Measurements from ENCODE around the gene NDUFA8.

The NDUFA8 gene

GRCh38 chr9:122138560-122139268 lies 20.9 kb downstream of the NDUFA8 start:
- DNase-seq (ENCODE audit: low read depth in 1 of 2, low spot score in 1 of 2), result no peak

GRCh38 chr9:122135529-122135859 lies 24.1 kb downstream of the NDUFA8 start:
- DNase-seq (ENCODE audit: low read depth in 1 of 2, low spot score in 1 of 2), result no peak

- no peak for DNase-seq (ENCODE audit: low read depth in 1 of 2, low spot score in 1 of 2)
Measured at GRCh38 chr9:122134822-122135528, 24.6 kb downstream of the NDUFA8 start.

- no peak for DNase-seq (ENCODE audit: low read depth in 1 of 2, low spot score in 1 of 2)
Measured at GRCh38 chr9:122133984-122134535, 25.5 kb downstream of the NDUFA8 start.

GRCh38 chr9:122133263-122133983 lies 26.2 kb downstream of the NDUFA8 start:
- no peak for DNase-seq (ENCODE audit: low read depth in 1 of 2, low spot score in 1 of 2)

GRCh38 chr9:122132539-122132938 lies 27.0 kb downstream of the NDUFA8 start:
- no peak for DNase-seq (ENCODE audit: low read depth in 1 of 2, low spot score in 1 of 2)

GRCh38 chr9:122131401-122132001 lies 28.1 kb downstream of the NDUFA8 start:
- DNase-seq (ENCODE audit: low read depth in 1 of 2, low spot score in 1 of 2), result no peak

- no peak for DNase-seq (ENCODE audit: low read depth in 1 of 2, low spot score in 1 of 2)
Measured at GRCh38 chr9:122130837-122131236, 28.7 kb downstream of the NDUFA8 start.

GRCh38 chr9:122129969-122130368 lies 29.6 kb downstream of the NDUFA8 start:
- no peak for DNase-seq (ENCODE audit: low read depth in 1 of 2, low spot score in 1 of 2)

GRCh38 chr9:122128969-122129343 lies 30.6 kb downstream of the NDUFA8 start:
- no peak for DNase-seq (ENCODE audit: low read depth in 1 of 2, low spot score in 1 of 2)

GRCh38 chr9:122128007-122128968 lies 31.3 kb downstream of the NDUFA8 start:
- DNase-seq (ENCODE audit: low read depth in 1 of 2, low spot score in 1 of 2), result no peak

- DNase-seq (ENCODE audit: low read depth in 1 of 2, low spot score in 1 of 2), result no peak
Measured at GRCh38 chr9:122127396-122127798, 32.2 kb downstream of the NDUFA8 start.

- DNase-seq (ENCODE audit: low read depth in 1 of 2, low spot score in 1 of 2), result no peak
Measured at GRCh38 chr9:122126331-122127261, 33.0 kb downstream of the NDUFA8 start.

- DNase-seq (ENCODE audit: low read depth in 1 of 2, low spot score in 1 of 2), result no peak
Measured at GRCh38 chr9:122125509-122126330, 33.9 kb downstream of the NDUFA8 start.

- peak; percentile 62 to 70 for DNase-seq (ENCODE audit: low read depth in 1 of 2, low spot score in 1 of 2)
Measured at GRCh38 chr9:122125158-122125508, 34.4 kb downstream of the NDUFA8 start.

- no peak for DNase-seq (ENCODE audit: low read depth in 1 of 2, low spot score in 1 of 2)
Measured at GRCh38 chr9:122124528-122124927, 35.1 kb downstream of the NDUFA8 start.

- DNase-seq (ENCODE audit: low read depth in 1 of 2, low spot score in 1 of 2), result no peak
Measured at GRCh38 chr9:122124048-122124447, 35.5 kb downstream of the NDUFA8 start.

GRCh38 chr9:122122903-122123632 lies 36.5 kb downstream of the NDUFA8 start:
- peak; percentile 46 to 53 for DNase-seq (ENCODE audit: low read depth in 1 of 2, low spot score in 1 of 2)

Data from stimulated activated CD4-positive, alpha-beta T cell treated with anti-CD3 and anti-CD28 coated beads, Interleukin-15, amount 100 ng/mL, for 1 hour (primary cell).